Germinal center (tissue), 1 donor: ENCODE results near the gene PDLIM4.
A peak's percentile ranks its signal among the peaks of the same experiment; 100 is the strongest.

Experiments
- DNase-seq: peaks from one replicate; pipeline ENCODE4 v3.0.0; 2012; ENCODE audit warnings: mixed read lengths, low spot score

PDLIM4 gene, protein sequence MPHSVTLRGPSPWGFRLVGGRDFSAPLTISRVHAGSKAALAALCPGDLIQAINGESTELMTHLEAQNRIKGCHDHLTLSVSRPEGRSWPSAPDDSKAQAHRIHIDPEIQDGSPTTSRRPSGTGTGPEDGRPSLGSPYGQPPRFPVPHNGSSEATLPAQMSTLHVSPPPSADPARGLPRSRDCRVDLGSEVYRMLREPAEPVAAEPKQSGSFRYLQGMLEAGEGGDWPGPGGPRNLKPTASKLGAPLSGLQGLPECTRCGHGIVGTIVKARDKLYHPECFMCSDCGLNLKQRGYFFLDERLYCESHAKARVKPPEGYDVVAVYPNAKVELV

DNA sequence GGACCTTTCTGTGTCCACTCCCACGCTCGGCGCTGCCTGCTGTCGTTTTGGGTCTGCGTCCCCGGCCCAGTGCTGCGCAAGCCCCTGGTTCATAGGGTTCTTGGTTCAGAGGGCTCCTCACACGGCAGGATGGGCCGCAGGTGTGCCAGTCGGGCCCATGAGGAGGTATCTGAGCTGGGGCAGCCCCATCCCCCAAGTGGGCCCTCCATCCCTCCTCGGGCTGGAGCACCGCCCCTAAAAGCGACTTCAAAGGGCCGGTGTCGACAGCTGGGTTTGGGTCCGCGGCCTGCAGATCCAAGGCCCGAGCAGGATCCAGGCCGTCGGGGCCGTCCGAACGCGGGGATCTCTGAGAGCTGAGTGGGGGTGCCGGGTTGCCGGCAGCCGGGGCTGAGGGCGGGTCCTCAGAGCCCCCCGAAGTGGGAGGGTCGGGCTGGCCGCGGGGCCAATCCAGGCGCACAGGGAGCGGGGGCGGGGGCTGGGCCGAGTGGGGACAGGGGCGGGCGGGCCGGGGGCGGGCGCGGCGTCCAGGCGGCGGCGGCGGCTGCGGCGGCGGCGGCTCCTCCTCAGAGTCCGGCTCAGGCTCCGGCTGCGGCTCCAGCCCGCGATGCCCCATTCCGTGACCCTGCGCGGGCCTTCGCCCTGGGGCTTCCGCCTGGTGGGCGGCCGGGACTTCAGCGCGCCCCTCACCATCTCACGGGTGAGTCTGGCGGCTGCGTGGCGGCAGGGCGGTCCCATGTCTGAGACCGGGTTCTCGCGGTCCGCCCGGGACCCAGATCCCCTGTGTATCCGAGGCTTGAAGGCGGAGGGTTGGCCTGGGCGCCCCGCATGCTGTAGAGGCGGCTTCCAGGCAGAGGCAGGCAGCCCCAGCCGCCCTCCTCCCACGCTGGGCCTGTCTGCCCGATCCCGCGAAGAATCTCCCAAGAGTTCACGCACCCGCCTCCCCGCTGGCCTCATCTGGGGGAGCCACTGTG lies at the start of gene PDLIM4:
PDLIM4 (plus strand) TSS at position 566 of the 971 bp plus-strand sequence; CDS start at position 605, 39 bp downstream.
- DNase-seq: no peak

DNA sequence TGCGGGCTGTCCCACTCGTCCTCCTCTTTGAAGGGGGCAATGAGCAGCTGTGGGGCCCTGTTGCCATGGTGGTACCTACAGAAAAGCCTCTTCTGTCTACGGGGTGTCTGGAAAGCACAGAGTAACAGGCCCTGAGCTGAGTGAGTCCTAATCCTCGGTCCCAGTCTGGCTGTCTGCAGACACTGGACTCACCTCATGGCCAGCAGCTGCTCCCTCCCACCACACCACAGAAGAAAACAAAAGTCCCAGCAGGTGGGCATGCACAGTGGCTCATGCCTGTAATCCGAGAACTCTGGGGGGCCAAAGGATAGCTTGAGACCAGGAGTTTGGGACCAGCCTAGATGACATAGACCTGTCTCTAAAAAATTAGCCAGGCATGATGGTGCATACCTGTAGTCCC lies 49.7 kb upstream of the PDLIM4 start:
- no peak for DNase-seq

DNA sequence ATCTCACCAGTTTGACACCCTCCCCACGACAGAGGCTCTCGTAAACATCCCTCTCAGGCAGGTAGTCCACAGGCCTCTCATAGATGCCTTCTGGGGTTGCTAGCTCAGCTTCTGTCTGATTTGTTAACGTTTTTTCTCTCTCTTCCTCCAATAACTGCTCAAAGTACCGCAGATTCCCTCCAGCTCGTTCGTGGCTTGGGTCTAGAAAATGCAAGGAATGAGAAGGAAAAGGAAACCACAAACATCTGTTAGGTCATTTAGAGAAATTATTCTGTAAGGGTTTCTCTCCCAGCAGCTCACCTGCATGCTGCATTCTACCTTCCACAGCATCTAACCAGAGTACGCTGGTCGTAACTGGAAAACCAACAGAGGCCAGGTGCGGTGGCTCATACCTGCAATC lies 48.4 kb upstream of the PDLIM4 start:
- DNase-seq: no peak

DNA sequence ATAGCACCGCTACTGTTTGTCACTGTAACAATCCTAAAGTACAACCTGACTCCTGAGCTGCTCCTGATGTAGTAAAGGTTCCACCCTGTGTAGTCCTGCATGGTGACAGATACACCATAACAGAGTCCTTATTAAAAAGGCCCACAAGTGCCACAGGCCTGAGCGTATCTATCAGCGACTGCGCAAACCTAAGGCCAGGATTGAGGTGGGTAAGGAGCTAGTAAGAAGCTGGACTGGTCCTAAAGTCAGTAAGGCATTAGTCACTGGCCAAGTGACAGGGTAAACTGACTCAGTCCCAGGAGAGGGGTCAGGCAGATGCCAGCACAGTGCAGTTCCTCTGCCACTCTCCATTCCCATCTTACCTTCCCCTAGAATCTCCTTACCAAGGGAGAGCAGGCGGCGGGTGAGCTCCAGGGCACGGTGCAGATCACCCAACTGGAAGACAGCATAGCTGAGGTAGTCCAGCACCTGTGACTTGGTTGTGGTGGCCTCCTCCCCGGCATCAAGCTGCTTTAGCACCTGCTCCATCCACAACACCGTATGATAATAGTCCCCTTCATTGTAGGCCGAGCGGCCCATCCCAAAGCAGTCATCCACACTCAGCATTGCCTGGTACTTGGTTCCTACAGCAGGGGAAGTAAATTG lies 47.5 kb upstream of the PDLIM4 start:
- DNase-seq: no peak

DNA sequence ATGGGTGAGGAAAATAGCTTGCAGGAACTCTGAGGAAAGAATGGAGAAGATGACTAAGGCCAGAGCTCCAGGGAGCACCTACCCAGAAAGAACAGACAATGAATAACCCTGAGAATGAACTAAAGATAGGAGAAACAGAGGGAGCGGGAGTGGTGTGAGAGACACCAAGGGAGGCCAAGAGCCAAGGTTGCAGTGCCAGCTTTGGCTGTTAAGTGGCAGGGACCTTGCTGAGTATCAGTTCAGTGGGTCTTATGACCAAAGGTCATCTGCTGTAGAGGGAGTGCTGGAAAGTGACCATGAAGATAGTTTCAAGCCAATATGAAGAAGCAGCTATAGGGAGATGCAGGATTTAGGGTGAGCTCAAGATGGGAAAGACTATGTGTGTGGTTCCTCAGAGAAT lies 46.6 kb upstream of the PDLIM4 start:
- DNase-seq: no peak

DNA sequence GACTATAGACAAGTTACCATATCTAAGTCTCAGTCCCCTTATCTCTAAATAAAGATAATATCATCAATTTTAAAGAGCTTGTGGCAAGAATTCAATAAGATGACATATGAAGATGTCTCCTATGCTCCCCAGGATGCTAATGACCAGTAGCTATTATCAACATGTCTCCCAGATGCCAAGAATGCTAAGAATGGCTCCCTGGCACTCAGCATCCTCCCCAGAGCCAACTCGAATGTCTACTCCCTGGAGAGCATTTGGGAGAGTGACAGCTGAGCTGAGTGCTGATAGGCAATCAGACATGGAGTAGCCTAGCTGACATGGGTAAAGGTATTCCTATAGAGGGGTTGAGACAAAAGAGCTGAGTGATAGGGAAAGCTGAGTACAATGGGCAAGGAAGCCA lies 45.7 kb upstream of the PDLIM4 start:
- no peak for DNase-seq

DNA sequence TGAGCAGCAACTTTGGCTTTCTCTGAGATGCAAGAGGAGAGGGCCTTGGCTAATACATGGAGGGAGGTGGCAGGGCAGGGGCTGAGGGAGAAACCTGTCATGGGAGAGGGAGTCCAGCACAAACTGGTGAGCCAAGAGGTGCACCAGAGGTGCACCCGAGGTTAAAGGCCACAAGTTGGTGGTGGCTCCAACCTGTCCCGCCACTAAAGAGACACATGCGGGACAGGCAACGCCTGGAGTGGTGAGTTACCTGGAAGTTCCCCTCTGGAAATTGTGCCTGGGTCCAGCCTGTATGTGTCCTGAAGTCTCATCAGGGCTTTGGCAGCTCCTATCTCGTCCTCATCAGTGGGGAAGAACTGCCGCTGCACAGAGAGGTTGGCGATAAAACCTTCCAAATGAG lies 43.8 kb upstream of the PDLIM4 start:
- no peak for DNase-seq

DNA sequence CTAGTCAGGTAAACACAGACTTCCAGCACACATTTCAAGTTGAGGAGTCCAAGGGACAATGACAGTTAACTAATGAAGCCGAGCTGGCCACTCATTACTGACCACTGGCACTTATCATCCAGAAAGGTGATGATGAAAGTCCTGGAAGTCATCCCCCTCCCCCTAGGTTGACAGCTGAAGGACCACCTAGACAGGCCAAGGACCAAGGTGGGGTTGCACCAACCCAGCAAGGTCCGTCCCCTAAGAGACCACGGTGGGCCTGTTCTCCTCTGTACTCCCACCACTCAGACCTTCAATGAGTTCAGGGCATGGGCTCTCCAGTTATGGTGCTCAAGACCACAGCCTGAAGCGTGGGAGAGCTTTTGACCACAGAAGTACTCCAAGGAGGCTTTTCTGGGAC lies 43.0 kb upstream of the PDLIM4 start:
- DNase-seq: no peak

DNA sequence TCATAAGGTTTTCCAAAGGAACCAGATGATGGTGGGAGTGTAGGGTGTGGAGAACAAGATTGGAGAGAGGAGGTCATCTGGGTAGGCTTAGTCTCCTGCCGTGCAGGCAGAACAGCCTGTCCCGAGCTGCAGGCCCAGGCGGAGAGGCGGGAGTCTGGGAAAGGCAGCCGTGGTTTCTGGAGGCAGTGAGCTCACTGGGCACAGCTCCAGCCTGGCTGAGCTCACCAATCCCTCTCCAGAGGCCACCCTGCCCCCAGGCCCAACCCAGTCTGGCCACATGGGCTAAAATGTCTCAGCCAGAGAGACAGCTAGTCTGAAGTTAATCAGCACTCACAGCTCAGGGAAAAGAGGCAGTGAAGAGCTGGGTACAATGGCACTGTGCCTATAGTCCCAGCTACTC lies 42.2 kb upstream of the PDLIM4 start:
- DNase-seq: no peak

DNA sequence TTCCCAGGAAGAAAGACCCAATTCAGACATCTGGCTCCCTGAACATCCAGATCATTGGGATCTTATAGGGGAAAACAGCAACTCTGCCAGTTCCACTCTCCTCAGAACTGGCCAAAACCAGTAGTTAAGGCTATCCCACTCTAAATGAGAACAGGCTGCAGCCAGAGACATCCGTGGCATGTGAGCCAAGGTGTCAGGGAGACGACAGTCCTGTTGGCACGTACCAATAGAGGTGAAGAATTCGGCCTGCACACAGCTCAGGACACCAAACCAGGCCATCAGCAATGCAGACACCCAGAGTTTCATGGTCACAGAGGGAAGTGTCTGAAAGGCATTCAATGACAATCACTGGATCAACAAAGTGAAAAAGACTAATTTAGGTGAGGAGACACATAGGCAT lies 39.2 kb upstream of the PDLIM4 start:
- no peak for DNase-seq

DNA sequence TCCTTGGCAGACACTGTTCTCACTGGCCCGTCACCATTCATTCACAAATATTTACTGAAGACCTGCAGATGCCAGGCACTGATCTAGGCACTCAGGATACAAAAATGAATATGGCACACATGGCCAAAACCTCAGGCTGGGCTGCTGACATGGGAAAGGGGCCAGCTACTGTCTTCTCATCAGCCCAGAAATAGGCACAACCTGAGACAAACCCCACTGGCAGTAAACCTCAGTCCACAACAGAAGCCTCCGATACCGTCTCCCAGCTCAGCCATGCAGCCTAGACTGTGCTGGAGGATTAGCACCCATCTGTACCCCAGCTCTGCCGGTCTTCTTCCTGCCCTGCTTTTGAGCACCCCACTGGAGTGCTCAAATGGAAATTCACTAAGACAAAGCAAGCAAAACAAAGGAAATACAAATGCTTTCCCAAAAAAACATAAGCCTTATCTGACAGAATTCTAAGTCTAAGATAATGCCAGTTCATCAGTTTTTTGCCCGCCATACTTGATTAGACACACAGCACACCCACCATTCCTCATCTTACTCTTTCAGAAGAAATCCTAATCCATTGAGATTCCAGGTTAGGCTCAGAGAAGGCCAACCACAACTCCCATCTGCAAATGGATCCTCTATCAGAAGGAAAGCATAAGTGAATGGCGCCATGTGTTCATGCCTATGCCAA lies 38.1 kb upstream of the PDLIM4 start:
- no peak for DNase-seq

DNA sequence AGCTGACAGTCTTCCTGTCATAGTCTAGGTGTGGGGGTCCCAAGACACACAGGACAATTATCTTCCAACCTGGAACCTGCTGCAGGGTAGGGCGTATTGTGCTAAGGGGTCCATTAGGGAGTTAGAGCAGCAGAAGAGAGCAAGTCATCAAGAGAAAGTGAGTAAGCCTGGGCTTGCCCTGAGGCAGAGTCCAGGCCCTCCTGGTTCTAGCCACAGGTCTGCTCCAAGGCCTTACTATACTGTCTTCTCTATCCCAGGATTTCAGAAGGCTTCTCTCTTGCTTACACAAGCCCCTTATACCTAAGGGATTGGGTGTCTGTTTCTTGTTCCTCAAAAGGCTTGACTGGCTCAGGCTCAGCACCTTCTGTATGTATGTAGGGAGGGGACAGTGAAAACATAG lies 37.5 kb upstream of the PDLIM4 start:
- no peak for DNase-seq

DNA sequence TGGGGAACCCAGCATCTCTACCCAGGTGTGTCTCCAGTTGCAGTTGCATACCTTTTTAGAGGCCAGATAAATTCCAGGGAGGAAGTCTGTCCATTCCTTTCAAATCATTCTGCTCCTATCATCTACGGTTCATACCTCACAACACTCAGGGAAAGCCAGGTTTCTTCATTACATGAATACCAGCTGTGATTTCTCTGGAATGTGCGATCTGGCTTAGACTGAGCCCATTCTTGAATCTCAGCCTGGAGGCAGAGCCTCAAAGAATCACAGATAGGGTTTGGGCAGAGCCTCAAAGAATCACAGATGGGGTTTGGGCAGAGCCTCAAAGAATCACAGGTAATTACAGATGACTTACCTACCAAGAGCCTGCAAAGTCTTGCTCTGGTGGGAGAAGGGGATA lies 37.0 kb upstream of the PDLIM4 start:
- no peak for DNase-seq

DNA sequence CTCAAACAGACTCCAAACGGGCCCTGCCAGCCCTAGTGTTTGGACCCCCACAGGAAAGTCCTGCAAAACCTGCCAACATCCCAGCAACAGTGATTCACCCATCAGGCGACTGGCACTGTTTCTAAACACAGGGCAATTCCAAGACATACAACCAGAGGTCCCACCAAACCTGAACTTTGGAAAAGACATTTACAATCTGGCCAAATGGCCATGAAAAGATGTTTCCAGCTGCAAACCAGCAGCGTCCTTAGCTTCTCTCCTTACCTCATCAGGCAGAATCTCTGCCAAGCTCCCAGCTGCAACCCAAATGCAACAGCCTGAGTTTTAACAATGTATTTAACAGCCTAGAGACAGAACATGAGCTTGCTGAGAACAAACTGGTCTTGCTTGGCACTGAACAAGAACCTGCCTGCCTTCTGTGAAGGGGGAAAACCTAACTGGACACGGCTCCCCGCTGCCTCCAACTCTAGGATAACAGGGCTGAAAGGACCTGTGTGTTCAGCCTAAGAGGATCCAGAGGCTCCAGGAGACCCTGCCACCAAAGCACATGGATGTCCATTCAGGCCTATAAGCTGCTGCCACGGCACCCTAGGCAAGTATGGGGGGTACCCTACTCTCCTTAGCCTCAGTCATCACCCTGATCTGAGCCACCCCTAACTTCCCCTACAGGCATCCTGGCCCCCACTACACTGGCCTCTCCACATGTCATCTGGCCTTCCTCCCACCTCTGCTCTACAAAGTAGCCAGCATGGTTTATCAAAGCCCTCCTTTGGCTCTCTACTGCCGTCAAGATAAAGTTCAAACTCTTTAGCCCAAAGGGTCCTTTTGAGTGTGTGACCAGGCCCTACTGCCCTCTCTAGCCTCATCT lies 35.5 kb upstream of the PDLIM4 start:
- DNase-seq: no peak

DNA sequence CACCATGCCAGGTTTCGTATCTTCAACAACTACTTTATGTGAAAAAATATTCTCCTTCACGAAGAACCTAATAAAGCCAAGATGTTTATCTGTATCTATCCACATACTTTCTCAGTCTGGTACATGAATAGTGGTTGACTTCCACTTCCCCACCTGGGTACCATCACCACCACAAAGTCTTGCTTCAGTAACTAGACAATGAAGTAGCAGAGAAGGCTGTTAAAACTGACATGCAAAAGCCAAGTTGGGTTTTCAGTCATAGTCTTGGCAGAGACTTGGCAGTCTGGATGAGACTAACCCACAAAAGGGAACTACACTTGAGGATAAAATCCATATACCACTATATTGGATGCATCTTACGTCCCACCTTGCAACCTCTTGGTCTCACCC lies 34.9 kb upstream of the PDLIM4 start:
- DNase-seq: peak; percentile 66

DNA sequence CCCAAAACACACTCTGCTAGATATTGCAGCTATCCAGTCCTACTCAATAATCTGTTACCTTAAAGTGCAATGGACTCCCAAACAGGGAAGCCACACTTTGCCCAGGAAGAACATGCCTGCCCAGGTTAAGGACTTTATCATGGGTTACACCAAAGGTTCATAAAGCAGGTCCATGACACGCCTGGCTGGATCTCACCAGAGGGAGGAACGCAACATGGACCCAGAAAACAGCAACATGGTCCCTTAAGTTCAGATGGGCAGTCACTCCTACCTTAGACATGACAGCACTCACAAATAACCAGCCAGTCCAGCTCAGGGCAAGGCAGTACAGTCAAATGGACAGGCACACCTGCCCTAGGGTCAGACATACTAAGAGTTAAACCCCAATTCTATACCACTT lies 33.6 kb upstream of the PDLIM4 start:
- DNase-seq: no peak

DNA sequence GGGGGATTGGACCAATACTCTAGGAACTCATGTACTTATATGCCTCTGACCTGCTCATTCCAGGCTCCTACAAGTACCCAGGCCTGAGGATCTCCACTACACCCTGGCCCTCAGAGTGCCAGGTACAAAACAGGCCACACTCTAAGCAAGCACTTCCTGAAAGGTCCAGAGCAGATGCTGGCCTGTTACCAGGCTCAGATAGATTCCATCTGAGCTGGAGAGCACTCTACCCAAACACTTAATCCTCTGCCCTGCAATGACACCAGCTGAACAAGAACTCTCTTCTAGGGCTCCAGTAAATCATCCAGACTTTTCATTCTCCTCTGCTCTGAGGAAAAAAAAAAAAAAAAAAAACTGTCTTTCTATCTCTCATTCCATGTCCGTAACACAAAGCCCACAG lies 32.8 kb upstream of the PDLIM4 start:
- no peak for DNase-seq

DNA sequence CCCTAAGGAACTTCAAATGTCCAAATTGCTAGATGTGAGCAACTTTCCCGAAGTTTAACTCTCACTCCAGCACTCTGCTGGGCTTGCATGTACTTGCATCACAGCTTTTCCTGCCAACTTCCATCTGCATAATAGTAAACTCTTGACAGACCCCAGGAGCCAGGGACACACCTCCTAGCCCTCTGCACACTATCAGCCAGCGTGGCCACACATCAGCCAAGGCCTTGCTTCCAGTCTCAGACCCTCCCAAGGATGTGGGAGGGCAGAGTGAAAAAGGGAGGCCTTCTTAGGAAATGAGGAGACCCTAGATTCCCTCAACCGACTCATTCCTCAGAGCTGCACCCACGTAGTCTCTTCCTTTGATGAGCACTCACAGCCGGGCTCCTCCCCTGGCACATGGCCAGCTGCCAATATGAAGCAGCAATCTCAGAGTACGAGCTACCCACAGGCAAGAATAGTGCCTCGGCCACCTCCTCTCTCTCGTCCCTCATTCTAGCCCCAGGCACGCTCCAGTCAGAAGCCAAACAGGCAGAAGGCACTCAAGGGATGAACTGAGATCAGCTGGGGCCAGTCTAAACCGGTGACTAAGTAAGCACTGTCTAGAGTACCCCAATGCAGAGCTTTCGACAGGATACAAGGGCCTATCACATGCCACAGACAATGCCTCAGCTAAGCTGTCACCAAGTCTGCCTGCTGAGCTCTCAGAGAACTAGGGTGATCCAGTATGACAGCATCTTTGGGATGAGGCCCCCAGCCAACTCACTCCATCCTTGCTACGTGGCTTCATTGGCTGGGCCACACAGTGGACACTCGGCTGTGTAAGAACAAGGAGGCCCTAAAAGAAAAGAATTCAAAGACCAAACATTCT lies 32.1 kb upstream of the PDLIM4 start:
- no peak for DNase-seq

DNA sequence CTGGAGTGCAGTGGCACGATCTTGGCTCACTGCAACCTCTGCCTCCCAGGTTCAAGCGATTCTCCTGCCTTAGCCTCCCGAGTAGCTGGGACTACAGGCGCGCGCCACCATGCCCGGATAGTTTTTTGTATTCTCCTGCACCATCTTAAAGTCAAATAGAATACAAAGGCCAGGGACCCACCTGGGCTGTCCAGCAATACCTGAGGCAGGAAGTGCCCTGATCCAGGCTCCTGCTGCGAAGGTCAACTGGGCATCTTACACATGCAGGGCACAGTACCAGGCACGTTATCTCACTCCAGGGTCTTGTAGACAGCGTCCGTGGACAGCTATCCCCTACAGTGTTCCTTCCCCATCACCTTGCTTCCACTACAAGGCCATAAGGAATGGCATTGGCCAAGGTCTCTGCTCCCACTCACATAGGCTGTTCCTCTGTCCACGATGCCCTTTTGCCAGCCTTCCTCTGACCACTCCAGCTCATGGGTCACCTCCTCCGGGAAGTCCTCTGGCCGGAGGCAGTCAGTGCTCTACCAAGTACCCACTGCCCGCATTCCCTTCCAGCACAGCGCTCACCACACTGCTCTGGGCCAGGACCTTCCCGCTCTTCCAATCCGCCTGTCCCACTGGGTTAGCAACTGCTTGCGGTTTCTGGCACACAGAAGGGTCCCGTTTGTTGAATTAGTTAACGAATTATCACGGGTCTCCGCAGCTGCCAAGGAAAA lies 30.8 kb upstream of the PDLIM4 start:
- no peak for DNase-seq

DNA sequence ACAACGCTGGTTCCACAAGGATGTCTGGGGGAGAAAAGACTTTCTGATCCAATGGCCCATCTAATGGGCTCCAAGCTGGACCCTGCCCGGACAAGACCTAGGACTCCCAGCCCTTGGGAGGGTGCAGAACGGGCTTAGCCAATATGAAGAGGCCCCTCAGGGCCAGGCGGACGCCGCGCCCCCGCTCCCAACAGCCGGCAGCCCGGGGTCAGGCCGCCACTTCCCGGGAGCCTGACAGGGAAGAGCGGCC lies 30.3 kb upstream of the PDLIM4 start:
- no peak for DNase-seq
